ENCODE measurements around the gene CBS.
"Not testable (repeated sequence)": the region's sequence is repeated elsewhere in the genome, so short reads cannot be mapped to it uniquely, and the experiment has no call there.

The CBS gene

GRCh38 chr21:43075170-43076022 is at the start of gene CBS:
TSS of gene CBS (minus strand) at chr21:43075835. CDS start at chr21:43072193, 3,642 bp downstream.
- DNase-seq (ENCODE audit: low spot score) = not testable (repeated sequence)

- DNase-seq (ENCODE audit: low spot score) = not testable (repeated sequence)
Measured at GRCh38 chr21:43115956-43116355, 40.3 kb upstream of the CBS start.

DNA sequence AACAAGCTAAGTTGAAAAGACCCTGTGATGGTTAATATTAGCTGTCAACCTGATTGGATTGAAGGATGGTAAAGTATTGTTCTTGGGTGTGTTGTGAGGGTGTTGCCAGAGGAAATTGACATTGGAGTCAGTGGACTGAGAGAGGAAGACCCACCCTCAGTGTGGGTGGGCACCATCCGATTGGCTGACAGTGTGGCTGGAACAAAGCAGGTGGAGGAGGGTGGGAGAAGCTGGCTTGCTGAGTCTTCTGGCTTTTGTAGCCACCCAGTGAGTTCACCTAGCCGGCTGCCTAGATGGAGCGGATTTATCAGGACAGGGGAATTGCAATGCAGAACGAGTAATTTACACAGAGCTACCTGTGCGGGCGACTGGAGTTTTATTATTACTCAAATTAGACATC is 38.8 kb upstream of the CBS start:
- DNase-seq (ENCODE audit: low spot score) = not testable (repeated sequence)

GRCh38 chr21:43109006-43109405 is 33.4 kb upstream of the CBS start:
- DNase-seq (ENCODE audit: low spot score) = not testable (repeated sequence)

DNA sequence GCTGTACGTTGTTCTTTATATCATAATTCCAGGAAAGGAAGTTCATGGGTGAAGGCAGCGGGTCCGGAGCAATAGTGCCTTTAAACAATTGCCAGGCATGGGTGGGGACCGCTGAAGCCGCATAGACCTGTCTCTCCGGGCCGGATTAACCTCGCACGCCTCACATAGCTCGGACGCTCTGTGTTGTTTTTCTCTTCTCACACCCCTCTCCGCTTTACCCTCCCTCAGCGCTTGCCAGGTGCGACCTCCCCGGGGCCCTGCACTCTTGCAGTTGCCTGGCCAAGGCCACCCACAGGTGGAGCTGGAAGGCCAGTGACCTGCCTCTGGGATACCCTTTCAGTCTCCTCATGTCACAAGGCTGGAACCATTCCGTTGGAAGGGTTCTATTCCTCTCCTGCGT is 32.5 kb upstream of the CBS start:
- DNase-seq (ENCODE audit: low spot score) = not testable (repeated sequence)

- not testable (repeated sequence) for DNase-seq (ENCODE audit: low spot score)
Measured at GRCh38 chr21:43107794-43108137, 32.1 kb upstream of the CBS start.

DNA sequence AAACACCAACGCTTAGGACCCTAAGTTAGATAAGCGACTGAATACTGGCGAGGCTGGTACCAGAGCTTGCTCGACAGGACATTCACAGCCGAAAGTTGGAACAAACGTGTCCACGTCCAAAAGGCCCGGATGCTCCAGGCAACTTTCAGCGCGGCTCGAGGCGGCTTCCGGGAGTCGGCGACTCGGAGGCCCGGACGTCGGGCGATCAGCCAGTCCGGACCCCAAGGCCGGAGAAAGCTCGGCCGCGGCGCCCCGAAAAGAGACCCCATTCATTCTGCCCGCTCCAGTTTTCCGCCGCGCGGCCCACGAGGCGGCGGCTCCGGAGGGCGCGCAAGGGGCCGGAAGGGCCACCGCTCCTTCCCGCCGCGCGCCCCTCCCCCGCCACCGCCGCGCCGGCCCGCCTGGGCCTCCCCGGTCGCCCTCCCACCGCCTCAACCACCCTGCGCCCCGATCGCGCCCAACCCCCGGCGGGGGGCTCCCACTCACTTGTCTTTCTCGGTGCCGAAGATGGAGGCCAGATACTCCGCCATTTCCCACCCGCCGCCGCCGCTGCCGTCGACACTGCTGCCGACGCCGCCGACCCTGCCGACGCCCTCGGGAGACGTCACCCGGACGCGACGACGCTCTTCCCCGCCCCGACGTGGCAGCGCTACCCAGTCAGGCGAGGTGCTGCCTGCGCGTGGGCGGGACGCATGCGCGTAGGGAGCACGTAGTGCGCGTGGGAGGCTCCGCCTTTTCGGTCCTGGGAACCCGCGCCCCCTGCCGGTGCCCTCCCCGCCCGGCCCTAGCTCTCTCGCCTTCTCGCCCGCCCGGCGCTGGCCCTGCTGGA is 31.5 kb upstream of the CBS start, which contains the start of gene U2AF1:
Gene U2AF1 (minus strand): TSS at position 606 of the 829 bp plus-strand sequence. CDS start 76 bp downstream, at position 530.
- peak; percentile 69 for DNase-seq (ENCODE audit: low spot score)

- DNase-seq (ENCODE audit: low spot score) = not testable (repeated sequence)
Measured at GRCh38 chr21:43104642-43105041, 29.0 kb upstream of the CBS start.

GRCh38 chr21:43102281-43102680 is 26.6 kb upstream of the CBS start:
- DNase-seq (ENCODE audit: low spot score) = not testable (repeated sequence)

DNA sequence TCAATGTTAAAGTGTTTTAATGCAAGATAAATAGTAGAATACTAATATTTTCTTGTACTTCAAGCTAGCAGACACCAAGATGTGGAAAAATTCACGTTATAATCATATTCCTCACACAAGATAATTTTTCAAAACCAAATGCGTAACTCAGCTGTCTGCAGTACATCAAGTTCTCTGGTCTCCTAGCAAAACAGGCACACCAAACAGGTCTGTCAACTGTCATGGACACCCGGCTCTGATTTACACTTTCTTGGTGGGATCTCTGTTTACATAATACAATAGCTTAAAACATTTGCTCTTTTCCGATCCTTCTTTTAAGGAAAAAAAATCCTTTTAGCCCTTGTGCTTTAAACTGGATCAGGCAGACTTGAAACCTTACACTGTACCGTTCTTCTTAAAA is 26.0 kb upstream of the CBS start:
- DNase-seq (ENCODE audit: low spot score) = not testable (repeated sequence)

DNA sequence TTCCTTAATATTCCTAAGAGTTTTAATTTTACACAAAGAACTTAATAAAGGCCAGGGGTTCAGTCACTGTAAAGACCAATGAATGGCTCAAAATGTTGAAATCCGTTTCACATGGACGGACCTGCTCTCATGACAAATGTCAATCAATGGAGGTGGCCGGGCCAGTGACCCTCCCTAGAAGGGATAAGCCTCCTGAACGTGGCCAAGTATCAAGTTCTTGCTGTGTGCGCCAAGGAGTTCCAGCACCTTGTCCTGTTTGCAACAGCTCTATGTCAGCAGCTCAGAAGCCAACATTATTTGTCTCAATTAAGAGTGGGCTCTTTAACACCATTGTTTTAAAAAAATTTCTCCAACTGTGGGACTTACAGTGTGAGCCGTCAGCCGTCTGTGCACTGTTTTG is 25.4 kb upstream of the CBS start:
- not testable (repeated sequence) for DNase-seq (ENCODE audit: low spot score)

GRCh38 chr21:43091979-43092614 is 16.5 kb upstream of the CBS start:
- not testable (repeated sequence) for DNase-seq (ENCODE audit: low spot score)

- DNase-seq (ENCODE audit: low spot score) = not testable (repeated sequence)
Measured at GRCh38 chr21:43090947-43091346, 15.3 kb upstream of the CBS start.

- DNase-seq (ENCODE audit: low spot score) = not testable (repeated sequence)
Measured at GRCh38 chr21:43089463-43089862, 13.8 kb upstream of the CBS start.

DNA sequence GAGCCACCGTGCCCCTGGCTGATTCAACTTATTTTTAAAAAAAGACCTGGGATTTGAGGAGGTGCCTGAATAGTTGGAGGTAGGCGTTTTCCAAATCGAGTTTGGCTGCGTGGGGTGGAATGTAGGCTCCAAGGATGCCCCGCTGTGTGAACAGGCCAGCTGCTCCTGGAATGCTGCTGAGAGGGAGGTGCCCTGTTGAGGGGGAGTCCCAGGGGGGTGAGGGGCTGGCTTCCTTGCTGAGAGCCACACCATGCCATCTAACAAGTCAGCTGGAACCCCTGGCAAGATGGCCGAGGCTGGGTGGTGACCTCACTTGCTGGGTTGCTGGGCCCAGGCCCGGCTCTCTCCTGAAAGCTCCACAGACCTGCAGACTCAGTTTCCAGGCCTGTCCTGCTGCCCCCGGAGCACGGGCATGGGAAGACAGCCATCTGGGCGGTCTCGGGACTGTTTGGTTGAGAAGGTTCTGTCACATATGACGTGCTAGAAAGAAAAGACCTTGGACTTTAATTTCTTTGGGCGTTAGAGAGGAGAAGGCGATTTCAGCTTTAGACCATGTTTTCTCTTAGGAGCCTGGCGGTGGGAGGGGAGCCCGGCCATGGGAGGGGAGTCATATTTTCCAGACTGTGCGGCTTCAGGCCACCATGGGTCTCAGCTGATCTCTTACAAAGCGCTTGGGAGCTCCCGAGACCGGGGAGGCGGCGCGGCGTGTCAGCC is 7.1 kb upstream of the CBS start:
- DNase-seq (ENCODE audit: low spot score) = not testable (repeated sequence)

DNA sequence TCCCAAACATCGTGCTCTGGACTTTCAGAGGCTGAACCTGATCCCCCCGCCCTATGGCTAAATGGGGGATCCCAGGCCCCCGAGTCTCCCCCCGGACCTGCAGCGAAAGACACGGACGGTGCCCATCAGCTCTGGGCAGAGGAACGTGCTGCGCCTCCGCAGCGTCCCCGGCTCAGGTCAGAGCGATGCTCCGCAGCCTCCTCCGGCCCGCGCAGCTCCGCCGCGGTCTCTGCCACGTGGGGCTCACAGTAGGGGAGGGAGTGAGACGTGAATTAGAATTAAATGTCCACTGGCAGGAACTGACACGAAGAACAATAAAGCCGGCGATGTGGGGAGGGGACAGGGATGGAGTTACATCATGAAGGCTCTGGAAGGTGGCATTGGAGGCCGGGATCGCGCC is 1.0 kb upstream of the CBS start:
- not testable (repeated sequence) for DNase-seq (ENCODE audit: low spot score)

GRCh38 chr21:43076023-43076637 is 495 bp upstream of the CBS start:
- not testable (repeated sequence) for DNase-seq (ENCODE audit: low spot score)

- not testable (repeated sequence) for DNase-seq (ENCODE audit: low spot score)
Measured at GRCh38 chr21:43074401-43075169, 1.1 kb downstream of the CBS start.

DNA sequence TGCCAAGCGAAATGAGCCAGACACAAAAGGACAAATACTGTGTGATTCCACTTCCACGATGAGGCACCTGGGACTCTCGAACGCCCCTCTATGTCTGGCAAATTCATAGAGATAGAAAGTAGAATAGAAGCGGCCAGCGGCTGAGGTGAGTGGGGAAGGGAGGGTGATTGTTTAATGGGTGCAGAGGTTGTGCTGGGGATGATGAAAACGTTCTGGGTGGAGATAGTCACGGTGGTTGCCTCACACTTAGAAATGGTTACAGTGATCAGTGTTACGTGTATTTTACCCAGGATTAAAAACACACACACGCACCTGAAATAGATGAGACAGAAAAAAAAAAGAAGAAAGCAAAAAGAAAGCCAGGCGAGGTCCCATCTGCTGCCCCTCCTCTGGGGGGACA is 2.9 kb downstream of the CBS start:
- not testable (repeated sequence) for DNase-seq (ENCODE audit: low spot score)

- DNase-seq (ENCODE audit: low spot score) = not testable (repeated sequence)
Measured at GRCh38 chr21:43069682-43070081, 6.0 kb downstream of the CBS start.

All from CD4-positive, alpha-beta T cell treated with Interleukin-2 at 100 ng/mL for 4 hours (primary cell).